Mucosa of gallbladder (tissue), 1 donor: ENCODE results near the gene PLAU. TPM values are rescaled to one million over a fixed set of nuclear protein-coding genes. Genes with fewer than 3 reads are reported as not detected.
"Not testable (repeated sequence)": the region's sequence is repeated elsewhere in the genome, so short reads cannot be mapped to it uniquely, and the experiment has no call there.

Experiments
- DNase-seq: peaks from one replicate; pipeline ENCODE4 v3.0.0-alpha.2; 2020; ENCODE audit warnings: low spot score
- total RNA-seq: library from RNA; stranded (reverse); gene quantifications from one replicate; pipeline ENCODE4 v1.2.1, GENCODE V29; 2021
- donor health status: DM: no; HTN: no; CAD: no.

PLAU gene
- total RNA-seq, 1 donor from 2014 or later, result 15.5 TPM

GRCh38 chr10:73897693-73898092 lies 13.2 kb upstream of the PLAU start:
- no peak for DNase-seq

GRCh38 chr10:73898730-73899410 lies 12.1 kb upstream of the PLAU start:
- no peak for DNase-seq

- no peak for DNase-seq
Measured at GRCh38 chr10:73899423-73899822, 11.5 kb upstream of the PLAU start.

GRCh38 chr10:73900064-73900463 lies 10.9 kb upstream of the PLAU start:
- no peak for DNase-seq

- no peak for DNase-seq
Measured at GRCh38 chr10:73901261-73901660, 9.7 kb upstream of the PLAU start.

- no peak for DNase-seq
Measured at GRCh38 chr10:73902351-73902750, 8.6 kb upstream of the PLAU start.

GRCh38 chr10:73905256-73906020 lies 5.5 kb upstream of the PLAU start:
- DNase-seq, result no peak

GRCh38 chr10:73906524-73907447 lies 4.1 kb upstream of the PLAU start:
- peak; percentile 69 for DNase-seq

GRCh38 chr10:73907841-73908517 lies 3.0 kb upstream of the PLAU start:
- DNase-seq, result no peak

GRCh38 chr10:73908853-73909539 lies 1.9 kb upstream of the PLAU start:
- DNase-seq, result no peak

- no peak for DNase-seq
Measured at GRCh38 chr10:73909540-73910115, 1.3 kb upstream of the PLAU start.

GRCh38 chr10:73910401-73910763 lies 550 bp upstream of the PLAU start:
- no peak for DNase-seq

GRCh38 chr10:73911553-73912004 lies 647 bp downstream of the PLAU start:
- DNase-seq, result no peak

- DNase-seq, result no peak
Measured at GRCh38 chr10:73914036-73914435, 3.1 kb downstream of the PLAU start.

GRCh38 chr10:73915206-73915851 lies 4.4 kb downstream of the PLAU start:
- no peak for DNase-seq

- no peak for DNase-seq
Measured at GRCh38 chr10:73916761-73917470, 6.0 kb downstream of the PLAU start.

GRCh38 chr10:73917566-73918305 lies 6.8 kb downstream of the PLAU start:
- DNase-seq, result no peak

- not testable (repeated sequence) for DNase-seq
Measured at GRCh38 chr10:73919481-73919880, 8.5 kb downstream of the PLAU start.

GRCh38 chr10:73920089-73920488 lies 9.2 kb downstream of the PLAU start:
- DNase-seq, result peak; percentile 33
